H1 (cell line): Measurements from ENCODE around the gene PPM1F. TPM values are rescaled to one million over a fixed set of nuclear protein-coding genes. Genes with fewer than 3 reads are reported as not detected.
A peak's percentile ranks its signal among the peaks of the same experiment; 100 is the strongest.

Experiments
- CTCF ChIA-PET: fragments of 300-600 bp; sonication (Branson Sonifier 250); formaldehyde crosslinking; loops from one replicate; lab custom pipeline; 2021; ENCODE audit not compliant: partially characterized antibody; lab: Charles Lee
- POLR2A ChIA-PET: fragments of 300-600 bp; sonication (Branson Sonifier 250); formaldehyde crosslinking; loops from one replicate; lab custom pipeline; 2021; ENCODE audit warnings: inconsistent platforms; ENCODE audit not compliant: partially characterized antibody; lab: Charles Lee
- DNase-seq, 2 experiments: peaks; one replicate each; pipeline versions ENCODE4 v3.0.0 to v3.0.0-alpha.2; 2010 to 2022; ENCODE audit warnings: low spot score in 2 of 2, low read depth in 1 of 2, mixed read lengths in 1 of 2
- FAIRE-seq: peaks from 2 replicates; lab custom pipeline; 2011; peaks lifted over from hg19 to GRCh38; lab: Jason Lieb, UNC
- H2AFZ ChIP-seq: 2 replicates; pipeline ENCODE4 v1.8.1; 2012; ENCODE audit warnings: low read length, inconsistent platforms
- H2AK5ac ChIP-seq: 2 replicates; pipeline ENCODE4 v1.6.1; 2013; ENCODE audit warnings: low read depth, low read length
- H2BK120ac ChIP-seq: replicated peaks from 2 replicates; pipeline ENCODE3; 2013; ENCODE audit warnings: low read depth, low read length, inconsistent platforms
- H2BK12ac ChIP-seq: 2 replicates; pipeline ENCODE4 v1.6.1; 2013; ENCODE audit warnings: low read depth, low read length
- H2BK15ac ChIP-seq: 2 replicates; pipeline ENCODE4 v1.6.1; 2013; ENCODE audit warnings: low read length
- H2BK20ac ChIP-seq: 2 replicates; pipeline ENCODE4 v1.6.1; 2013; ENCODE audit warnings: low read length
- H2BK5ac ChIP-seq: 2 replicates; pipeline ENCODE4 v1.6.1; 2013; ENCODE audit warnings: low read depth, low read length
- H3K14ac ChIP-seq: 2 replicates; pipeline ENCODE4 v1.6.1; 2013; ENCODE audit warnings: inconsistent platforms; ENCODE audit not compliant: insufficient read length
- H3K18ac ChIP-seq: 2 replicates; pipeline ENCODE4 v1.6.1; 2013; ENCODE audit warnings: low read length; ENCODE audit errors: extremely low read depth
- H3K23ac ChIP-seq: 2 replicates; pipeline ENCODE4 v1.6.1; 2013; ENCODE audit warnings: inconsistent platforms; ENCODE audit not compliant: insufficient read length
- H3K23me2 ChIP-seq: 2 replicates; pipeline ENCODE4 v1.6.1; 2013; ENCODE audit warnings: low read depth, low read length
- H3K27ac ChIP-seq: 2 replicates; pipeline ENCODE4 v1.6.1; 2011; ENCODE audit warnings: low read depth, low read length, inconsistent platforms
- H3K27me3 ChIP-seq, 4 experiments: replicated peaks in 1 of 4; 1 replicate in 1 of 4; 2 replicates in 3 of 4; pipeline versions ENCODE4 v1.6.1 to v1.8.1; 2011 to 2013; ENCODE audit warnings: low read length in 3 of 4, mild to moderate bottlenecking in 3 of 4, inconsistent platforms in 2 of 4, mixed read lengths in 2 of 4, moderate library complexity in 1 of 4; ENCODE audit not compliant: control insufficient read depth in 3 of 4, insufficient read depth in 3 of 4; ENCODE audit errors: extremely low read depth in 1 of 4
- H3K36me3 ChIP-seq, 4 experiments: 2 replicates each; pipeline versions ENCODE4 v1.6.1 to v1.8.1; 2011 to 2013; ENCODE audit warnings: mild to moderate bottlenecking in 4 of 4, low read length in 3 of 4, moderate library complexity in 2 of 4, control low read depth in 1 of 4, inconsistent platforms in 1 of 4; ENCODE audit not compliant: insufficient read depth in 4 of 4, control insufficient read depth in 2 of 4
- H3K4ac ChIP-seq: replicated peaks from 2 replicates; pipeline ENCODE3; 2013; ENCODE audit warnings: low read length, low read depth, mixed read lengths, inconsistent platforms; ENCODE audit not compliant: insufficient read length
- H3K4me1 ChIP-seq, 4 experiments: replicated peaks in 1 of 4; 1 replicate in 1 of 4; 2 replicates in 3 of 4; pipeline versions ENCODE4 v1.6.1 to v1.8.1; 2011 to 2013; ENCODE audit warnings: low read length in 3 of 4, inconsistent platforms in 2 of 4, mixed read lengths in 1 of 4; ENCODE audit not compliant: insufficient read depth in 4 of 4, control insufficient read depth in 3 of 4
- H3K4me2 ChIP-seq, 2 experiments: 2 replicates each; pipeline versions ENCODE4 v1.6.1 to v1.8.1; 2011 to 2013; ENCODE audit warnings: low read depth in 2 of 2, low read length in 2 of 2, control low read depth in 1 of 2, inconsistent platforms in 1 of 2, mild to moderate bottlenecking in 1 of 2; ENCODE audit not compliant: insufficient read depth in 1 of 2
- H3K4me3 ChIP-seq, 4 experiments: fragments of 200-600, 300-600 bp in 1 of 4; sonication (generic), shearing (Covaris generic), sonication (Bioruptor Twin) in 1 of 4; 2 replicates each; pipeline versions ENCODE4 v1.5.1 to v1.8.1; 2011 to 2016; ENCODE audit warnings: low read length in 4 of 4, low read depth in 3 of 4, control low read depth in 2 of 4, inconsistent platforms in 2 of 4, mild to moderate bottlenecking in 2 of 4, mixed read lengths in 1 of 4, moderate library complexity in 1 of 4; ENCODE audit not compliant: insufficient read depth in 2 of 4; ENCODE audit errors: extremely low read depth in 1 of 4
- H3K56ac ChIP-seq: replicated peaks from 2 replicates; pipeline ENCODE3; 2013; ENCODE audit warnings: low read depth, mild to moderate bottlenecking, mixed read lengths, low read length, inconsistent platforms; ENCODE audit not compliant: insufficient read length
- H3K79me1 ChIP-seq: 2 replicates; pipeline ENCODE4 v1.6.1; 2013; ENCODE audit warnings: low read depth, low read length, control low read depth
- H3K79me2 ChIP-seq, 2 experiments: 2 replicates each; pipeline versions ENCODE4 v1.6.1 to v1.8.1; 2012 to 2013; ENCODE audit warnings: low read length in 2 of 2, mild to moderate bottlenecking in 2 of 2, inconsistent platforms in 1 of 2; ENCODE audit not compliant: insufficient read depth in 2 of 2, control insufficient read depth in 1 of 2
- H3K9ac ChIP-seq, 4 experiments: replicated peaks in 1 of 4; 1 replicate in 1 of 4; 2 replicates in 3 of 4; pipeline versions ENCODE4 v1.6.1 to v1.8.1; 2011 to 2013; ENCODE audit warnings: low read depth in 3 of 4, low read length in 3 of 4, control low read depth in 2 of 4, mild to moderate bottlenecking in 2 of 4, moderate library complexity in 2 of 4, inconsistent platforms in 1 of 4; ENCODE audit errors: extremely low read depth in 1 of 4
- H3K9me3 ChIP-seq, 2 experiments: 2 replicates each; pipeline versions ENCODE4 v1.6.1 to v1.8.1; 2012 to 2013; ENCODE audit warnings: mild to moderate bottlenecking in 2 of 2, moderate library complexity in 2 of 2, control low read depth in 1 of 2, inconsistent platforms in 1 of 2, low read depth in 1 of 2, low read length in 1 of 2, mixed read lengths in 1 of 2; ENCODE audit not compliant: insufficient read depth in 2 of 2
- H4K20me1 ChIP-seq, 2 experiments: replicated peaks in 1 of 2; 2 replicates each; pipeline versions ENCODE3 to v1.8.1; 2011 to 2013; ENCODE audit warnings: inconsistent platforms in 2 of 2, low read length in 2 of 2, mild to moderate bottlenecking in 1 of 2; ENCODE audit not compliant: insufficient read depth in 2 of 2, control insufficient read depth in 1 of 2
- H4K5ac ChIP-seq: 2 replicates; pipeline ENCODE4 v1.6.1; 2013; ENCODE audit warnings: low read length, low read depth, mixed read lengths, inconsistent platforms; ENCODE audit not compliant: insufficient read length
- H4K8ac ChIP-seq: 2 replicates; pipeline ENCODE4 v1.8.0; 2013; ENCODE audit warnings: mild to moderate bottlenecking, moderate library complexity, low read length, inconsistent platforms; ENCODE audit not compliant: insufficient read depth; ENCODE audit errors: extremely low read depth
- H4K91ac ChIP-seq: replicated peaks from 2 replicates; pipeline ENCODE3; 2013; ENCODE audit warnings: low read length, mixed read lengths, inconsistent platforms; ENCODE audit not compliant: insufficient read length
- YY1 ChIP-seq: IDR thresholded peaks from 2 replicates; pipeline ENCODE4 v1.6.1; 2011; ENCODE audit warnings: low read depth, mild to moderate bottlenecking, low read length
- WGBS, 2 experiments: shearing (Covaris generic) in 1 of 2; methylation state at CpG; one replicate each; pipeline versions ENCODE4 v1.1.6 to v1.1.7; 2013 to 2015; ENCODE audit warnings: low lambda C conversion rate in 2 of 2, mixed read lengths in 2 of 2, inconsistent platforms in 1 of 2, low coverage in 1 of 2, missing lambda C conversion rate in 1 of 2; ENCODE audit not compliant: insufficient replicate concordance in 2 of 2, insufficient coverage in 1 of 2, insufficient read length in 1 of 2; ENCODE audit errors: extremely low coverage in 1 of 2, missing lambda C conversion rate in 1 of 2; 5-methylcytosine and 5-hydroxymethylcytosine counted together
- polyA plus RNA-seq, 7 experiments: library from polyadenylated mRNA; depleted of rRNA in 3 of 7; stranded (reverse) in 5 of 7; unstranded in 2 of 7; fragments of >200 nt in 5 of 7; fragments of 200-250 nt in 2 of 7; gene quantifications; 1 replicate in 5 of 7; 2 replicates in 1 of 7; 4 replicates in 1 of 7; pipeline versions ENCODE4 v1.2.1 to v1.2.3, GENCODE V29; 2011 to 2013; ENCODE audit warnings: missing spikeins in 2 of 7, mixed read lengths in 2 of 7
- total RNA-seq: library from RNA; stranded (reverse); fragmentation: NEBNext Ultra II Directional; extraction: Animal tissue kit (Norgen Biotek cat#: 25700); gene quantifications from 2 replicates; pipeline ENCODE4 v1.2.1, GENCODE V29; 2021

The PPM1F gene
- total and polyA plus RNA-seq, 2 of the 8 experiments (the other 6 are each of a cell fraction or from before 2014, with no cell fraction given), result 12.4 to 22.8 TPM

DNA sequence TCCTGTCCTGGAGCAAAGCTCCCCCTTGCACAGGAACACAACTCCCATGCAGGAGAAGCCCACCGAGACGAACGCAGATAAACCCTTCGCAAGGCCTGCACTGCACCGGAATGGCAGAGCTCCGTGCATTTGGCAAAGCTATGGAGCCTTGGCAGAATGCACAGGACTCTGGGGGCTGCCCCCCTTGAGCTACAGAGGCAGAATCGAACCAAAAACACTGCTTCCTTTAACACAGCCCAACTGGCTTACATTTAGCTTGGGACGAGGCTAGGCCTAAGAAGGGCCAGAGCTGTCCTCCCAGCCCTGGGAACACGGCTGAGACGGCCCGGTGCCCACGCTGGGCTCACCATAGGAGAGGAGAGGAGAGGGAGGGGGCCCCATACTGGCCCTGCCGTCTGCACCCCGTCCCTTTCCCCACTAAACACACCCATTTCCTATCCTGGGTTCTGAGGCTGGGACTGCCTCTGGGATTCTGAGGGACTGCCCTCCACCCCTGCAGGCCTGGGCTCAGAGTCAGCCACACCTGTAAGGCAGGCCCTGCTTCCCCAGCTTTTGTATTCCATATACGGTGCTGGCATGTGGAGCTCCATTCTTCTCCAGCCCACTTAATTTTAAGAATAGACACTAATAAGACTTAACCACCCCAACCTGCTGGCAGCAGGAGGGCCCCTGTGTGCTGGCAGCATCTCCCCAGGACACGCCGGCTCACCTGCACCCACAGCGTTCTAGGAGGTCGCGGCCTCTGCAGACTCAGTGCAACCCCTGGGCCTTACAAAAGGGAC, 32.9 kb downstream of the PPM1F start:
- Histone ChIP-seq H3K23ac (no peak overlapping the region), H3K4me3 (no peak overlapping the region), H4K91ac (no peak overlapping the region), H3K56ac (no peak overlapping the region), H3K9ac (no peak overlapping the region), H3K4me1 (peaks cover 13 to 47% (median 35%) of the 10 kb centered on the region in 4 experiments), H3K4ac (no peak overlapping the region), H4K20me1 (no peaks in the 10 kb centered on the region), H3K27ac (no peak overlapping the region), H3K23me2 (no peaks in the 10 kb centered on the region), H3K18ac (peak overlapping the region; percentile 32; the same call in 1 of the 2 replicates), H2BK15ac (peak overlapping the region; percentile 81), H2BK120ac (no peak overlapping the region), H3K4me2 (no peak overlapping the region), H3K14ac (no peak overlapping the region), H3K79me2 (no peaks in the 10 kb centered on the region), H3K79me1 (no peaks in the 10 kb centered on the region), H3K9me3 (no peaks in the 10 kb centered on the region), H4K5ac (no peak overlapping the region), H2AK5ac (no peak overlapping the region), H4K8ac (no peak overlapping the region), H2AFZ (no peak overlapping the region), H2BK5ac (peak overlapping the region; percentile 97), H2BK20ac (peak overlapping the region; percentile 51), H2BK12ac (peak overlapping the region; percentile 86; the same call in 1 of the 2 replicates), H3K36me3 (no peaks in the 10 kb centered on the region), H3K27me3 (no peaks in the 10 kb centered on the region; a peak in 1 of 7 replicates)
- ChIA-PET POLR2A (no interaction called here), CTCF (interaction anchor here (0.5 to 7.5 kb wide), 6 partner anchors 11 to 149 kb away, joined by 3 to 59 read pairs (median 3); partner anchors contain the start of gene MAPK1)
- no peak for FAIRE-seq
- no peak for DNase-seq
- WGBS, 2 experiments, result 82% methylated on average over 15 of the region's 20 CpGs; no CpG with 5 or more reads in 1 of the 2 experiments
- TF ChIP-seq YY1, result no peak
